ENCODE data around the gene MED1.

- TF ChIP-seq POLR2A (IDR thresholded peaks at IDR 0.05) (no peak), CTCF (IDR thresholded peaks at IDR 0.05) (no peak), EP300 (IDR thresholded peaks at IDR 0.05) (no peak), POLR2AphosphoS5 (IDR thresholded peaks at IDR 0.05) (no peak)
Measured at GRCh38 chr17:39402890-39403605, 48.0 kb downstream of the MED1 start.
